Activated T-cell treated with anti-CD3 and anti-CD28 coated beads for 1 hour (primary cell): Measurements from ENCODE around the gene CKAP2.
"Not testable (repeated sequence)": the region's sequence is repeated elsewhere in the genome, so short reads cannot be mapped to it uniquely, and the experiment has no call there.

Experiments
- DNase-seq: peaks from one replicate; pipeline ENCODE4 v3.0.0-alpha.2; 2020; ENCODE audit warnings: low read depth

The CKAP2 gene

DNA sequence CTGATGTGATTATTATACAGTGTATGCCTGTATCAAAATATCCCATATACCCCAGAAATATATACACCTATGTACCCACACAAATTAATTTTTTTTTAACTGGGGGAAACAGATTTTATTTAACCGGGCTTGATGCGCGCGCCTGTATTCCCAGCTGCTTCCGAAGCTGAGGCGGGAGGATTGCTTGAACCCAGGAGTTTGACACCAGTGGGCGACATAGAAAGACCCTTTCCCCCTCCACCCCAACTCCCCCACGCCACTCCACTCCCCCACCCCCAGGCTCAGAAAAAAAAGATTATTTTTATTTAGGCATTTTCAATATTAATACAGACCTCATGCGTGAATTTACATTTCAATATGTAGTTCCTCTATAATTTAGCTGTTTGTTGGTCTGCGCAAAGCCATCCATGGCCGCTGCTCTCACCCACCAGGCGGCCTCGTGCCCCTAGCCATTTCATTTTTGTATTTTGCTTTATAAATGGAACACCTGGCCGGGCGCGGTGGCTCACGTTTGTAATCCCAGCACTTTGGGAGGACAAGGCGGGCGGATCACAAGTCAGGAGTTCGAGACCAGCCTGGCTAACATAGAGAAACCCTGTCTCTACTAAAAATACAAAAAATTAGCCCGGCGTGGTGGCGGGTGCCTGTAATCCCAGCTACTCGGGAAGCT, 4.0 kb upstream of the CKAP2 start:
- no peak for DNase-seq

GRCh38 chr13:52452470-52452869, 2.8 kb upstream of the CKAP2 start:
- no peak for DNase-seq

DNA sequence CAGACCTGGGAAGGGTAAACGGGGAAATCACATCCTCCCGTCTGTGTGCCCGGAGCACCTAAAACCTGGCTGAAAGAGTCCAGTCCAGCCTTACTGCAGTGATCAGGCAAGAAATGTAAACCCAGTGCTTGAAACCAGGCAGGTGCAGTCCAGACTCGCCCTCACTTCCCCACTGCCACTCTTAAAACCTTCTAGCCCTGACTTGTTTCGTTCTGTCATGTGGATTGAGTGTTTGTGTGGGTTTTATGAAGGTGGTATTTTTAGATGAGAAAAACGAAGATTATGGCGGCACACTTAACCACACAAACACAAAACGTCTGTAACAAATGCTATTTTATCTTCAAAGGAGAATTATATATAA, 839 bp upstream of the CKAP2 start:
- DNase-seq, result no peak

GRCh38 chr13:52455677-52456041, 381 bp downstream of the CKAP2 start:
- DNase-seq, result peak; percentile 72

DNA sequence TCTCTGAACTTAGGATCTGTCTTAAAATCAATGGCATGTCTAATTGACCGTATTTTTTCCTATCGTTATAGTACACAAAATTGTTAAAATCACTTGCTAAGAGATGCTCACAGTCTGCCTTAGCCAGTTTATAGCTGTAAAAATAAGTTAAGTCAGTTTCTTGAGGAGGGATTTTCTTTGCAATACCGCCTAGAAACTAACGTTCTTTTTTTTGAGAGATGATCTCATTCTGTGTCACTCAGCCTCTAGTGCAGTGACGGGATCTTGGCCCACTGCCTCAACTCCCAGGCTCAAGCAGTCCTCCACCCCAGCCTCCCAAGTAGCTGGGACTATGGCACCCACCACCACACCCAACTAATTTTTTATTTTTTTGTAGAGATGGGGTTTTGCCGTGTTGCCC, 4.4 kb downstream of the CKAP2 start:
- no peak for DNase-seq

DNA sequence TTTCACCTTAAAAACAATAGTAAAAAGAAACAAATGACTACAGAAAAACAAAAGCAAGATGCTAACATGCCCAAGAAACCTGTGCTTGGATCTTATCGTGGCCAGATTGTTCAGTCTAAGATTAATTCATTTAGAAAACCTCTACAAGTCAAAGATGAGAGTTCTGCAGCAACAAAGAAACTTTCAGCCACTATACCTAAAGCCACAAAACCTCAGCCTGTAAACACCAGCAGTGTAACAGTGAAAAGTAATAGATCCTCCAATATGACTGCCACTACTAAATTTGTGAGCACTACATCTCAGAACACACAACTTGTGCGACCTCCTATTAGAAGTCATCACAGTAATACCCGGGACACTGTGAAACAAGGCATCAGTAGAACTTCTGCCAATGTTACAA, 6.0 kb downstream of the CKAP2 start:
- no peak for DNase-seq

DNA sequence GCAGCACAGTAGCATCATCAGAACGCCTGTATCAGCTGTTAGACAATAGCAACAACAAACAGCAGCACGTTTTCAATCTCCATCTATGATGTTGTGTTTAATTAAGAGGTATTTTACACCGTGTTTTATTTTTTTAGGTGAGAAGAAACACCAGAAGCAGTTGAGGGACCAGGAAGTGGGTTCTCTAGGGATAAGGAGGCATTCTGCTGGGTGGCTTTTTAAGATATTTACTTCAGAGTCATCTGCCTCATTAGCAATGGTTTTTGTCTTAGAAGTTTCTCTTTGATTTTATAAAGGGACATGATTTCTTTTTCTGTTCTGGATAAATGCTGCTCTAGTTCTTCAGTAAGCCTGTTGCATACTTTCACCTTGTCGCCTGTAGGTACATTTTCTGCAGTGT, 8.2 kb downstream of the CKAP2 start:
- DNase-seq, result no peak

DNA sequence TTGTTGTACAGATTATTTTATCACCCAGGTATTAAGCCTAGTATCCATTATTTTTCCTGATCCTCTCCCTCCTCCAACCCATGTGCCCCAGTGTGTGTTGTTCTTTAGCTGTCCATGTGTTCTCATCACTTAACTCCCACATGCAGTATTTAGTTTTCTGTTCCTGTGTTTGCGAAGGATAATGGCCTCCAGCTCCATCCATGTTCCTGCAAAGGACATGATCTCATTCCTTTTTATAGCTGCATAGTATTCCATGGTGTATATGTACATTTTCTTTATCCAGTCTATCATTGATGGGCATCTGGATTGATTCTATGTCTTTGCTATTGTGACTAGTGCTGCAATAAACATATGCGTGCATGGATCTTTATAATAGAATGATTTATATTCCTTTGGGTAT, 13.2 kb downstream of the CKAP2 start:
- not testable (repeated sequence) for DNase-seq

- not testable (repeated sequence) for DNase-seq
Observed at GRCh38 chr13:52480677-52481428, 25.6 kb downstream of the CKAP2 start.

GRCh38 chr13:52487078-52487477, 31.8 kb downstream of the CKAP2 start:
- not testable (repeated sequence) for DNase-seq

DNA sequence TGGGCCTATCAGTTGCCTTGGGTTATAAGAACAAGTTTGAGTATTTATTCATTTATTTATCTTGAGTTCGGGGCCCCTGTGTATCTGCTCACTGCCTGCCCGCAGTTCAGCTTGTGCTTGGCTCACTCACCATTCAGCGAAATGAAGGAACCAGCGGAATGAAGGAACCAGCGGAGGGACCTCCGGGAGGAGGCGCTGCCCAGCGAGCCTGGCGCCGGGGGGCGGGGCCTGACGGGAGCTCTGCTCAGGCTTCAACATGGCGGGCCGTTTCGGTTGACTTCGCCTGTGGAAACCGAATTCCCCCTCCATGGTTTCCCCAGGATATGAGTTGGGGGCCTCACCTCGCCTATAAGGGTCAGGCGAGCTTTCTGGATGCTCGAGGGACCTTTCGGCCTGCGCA, 33.5 kb downstream of the CKAP2 start:
- DNase-seq, result not testable (repeated sequence)

- DNase-seq, result not testable (repeated sequence)
Observed at GRCh38 chr13:52491015-52491414, 35.7 kb downstream of the CKAP2 start.

DNA sequence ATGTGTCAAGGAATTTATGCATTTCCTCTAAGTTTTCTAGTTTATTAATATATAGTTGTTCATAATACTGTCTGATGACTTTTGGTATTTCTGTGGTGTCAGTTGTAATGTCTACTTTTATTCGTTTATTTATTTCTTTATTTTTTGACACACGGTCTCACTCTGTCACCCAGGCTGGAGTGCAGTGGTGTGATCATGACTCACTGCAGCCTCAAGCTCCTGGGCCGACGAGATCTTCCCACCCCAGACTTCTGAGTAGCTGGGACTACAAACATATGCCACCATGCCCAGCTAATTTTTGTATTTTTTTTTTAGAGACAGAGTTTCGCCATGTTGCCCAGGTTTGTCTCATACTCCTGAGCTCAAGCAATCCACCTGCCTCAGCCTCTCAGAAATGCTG, 39.0 kb downstream of the CKAP2 start:
- DNase-seq, result not testable (repeated sequence)

- not testable (repeated sequence) for DNase-seq
Observed at GRCh38 chr13:52497979-52498378, 42.7 kb downstream of the CKAP2 start.

DNA sequence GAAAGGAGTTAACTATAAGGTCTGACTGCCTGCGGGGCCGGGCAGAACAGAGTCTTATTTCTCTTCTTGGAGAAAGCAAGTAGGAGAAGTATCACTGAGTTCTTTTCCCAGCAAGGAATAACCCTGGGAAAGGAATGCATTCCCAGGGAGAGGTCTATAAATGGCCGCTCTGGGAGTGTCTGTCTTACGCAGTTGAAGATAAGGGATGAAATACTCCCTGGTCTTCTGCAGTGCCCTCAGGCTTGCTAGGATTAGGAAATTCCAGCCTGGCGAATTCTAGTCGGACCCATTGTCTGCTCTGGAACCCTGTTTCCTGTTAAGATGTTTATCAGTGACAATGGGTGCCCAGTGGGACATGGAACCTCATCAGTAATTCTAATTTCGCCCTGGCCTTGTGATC, 47.0 kb downstream of the CKAP2 start:
- DNase-seq, result not testable (repeated sequence)

- DNase-seq, result not testable (repeated sequence)
Observed at GRCh38 chr13:52505843-52506242, 50.6 kb downstream of the CKAP2 start.

DNA sequence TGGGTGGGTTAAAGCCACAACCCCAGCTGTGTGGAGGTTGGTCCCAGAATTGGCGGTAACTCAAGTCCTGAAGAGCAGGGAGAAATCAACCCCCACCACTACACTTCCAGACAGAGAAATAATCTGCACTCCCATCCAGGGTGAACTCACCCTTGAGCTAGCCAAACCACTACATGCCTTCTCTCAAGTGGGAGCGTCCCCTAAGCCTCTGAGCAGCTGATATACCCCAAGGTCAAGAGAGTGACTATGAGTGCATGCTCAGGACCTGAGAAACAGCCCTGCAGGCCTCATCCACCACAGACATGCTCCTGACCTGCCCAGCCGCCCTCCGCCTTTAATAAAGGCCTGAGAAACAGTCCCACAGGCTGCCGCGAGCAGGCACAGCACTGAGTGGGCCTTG, 54.3 kb downstream of the CKAP2 start:
- DNase-seq, result not testable (repeated sequence)

DNA sequence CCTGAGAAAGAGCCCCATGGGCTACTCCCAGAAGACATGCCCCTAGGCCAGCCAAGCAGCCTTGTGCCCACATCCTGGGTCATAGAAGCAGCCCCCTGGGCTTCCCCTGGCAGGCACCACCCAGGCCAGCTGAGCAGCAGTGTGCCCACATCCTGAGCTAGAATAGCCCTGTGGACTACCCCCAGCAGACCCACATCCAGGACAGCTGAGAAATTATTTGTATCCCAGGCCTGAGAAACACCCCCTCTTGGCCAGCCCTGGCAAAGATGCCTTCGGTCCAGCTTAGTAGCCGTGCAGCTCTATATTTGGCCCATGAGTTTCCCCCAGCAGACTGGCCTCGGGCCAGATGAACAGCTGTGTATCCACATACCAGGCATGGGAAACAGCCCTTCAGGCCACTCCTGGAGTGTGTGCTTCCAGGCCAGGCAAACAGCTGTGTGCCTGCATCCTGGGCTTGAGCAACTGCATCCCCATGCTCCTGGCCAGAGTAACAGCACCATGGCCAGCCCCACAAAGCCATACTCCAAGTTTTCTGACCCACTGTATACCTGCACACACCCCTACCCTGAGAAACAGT, 55.0 kb downstream of the CKAP2 start:
- DNase-seq, result not testable (repeated sequence)

DNA sequence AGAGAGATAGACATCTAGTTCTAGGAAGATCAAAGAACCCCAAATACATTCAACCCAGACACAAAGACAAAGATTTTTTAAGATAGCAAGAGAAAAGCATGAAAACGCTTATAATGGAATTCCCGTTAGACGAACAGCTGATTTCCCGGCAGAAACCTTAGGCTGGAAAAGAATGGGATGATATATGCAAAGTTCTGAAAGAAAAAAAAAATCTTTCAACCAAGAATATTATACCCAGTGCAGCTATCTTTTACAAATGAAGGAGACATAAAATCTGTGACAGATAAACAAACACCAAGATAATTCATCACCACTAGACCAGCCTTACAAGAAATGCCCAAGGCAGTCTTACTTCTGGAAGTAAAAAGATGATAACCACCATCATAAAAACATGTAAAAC, 56.3 kb downstream of the CKAP2 start:
- DNase-seq, result not testable (repeated sequence)

GRCh38 chr13:52513957-52514596, 58.8 kb downstream of the CKAP2 start:
- not testable (repeated sequence) for DNase-seq

DNA sequence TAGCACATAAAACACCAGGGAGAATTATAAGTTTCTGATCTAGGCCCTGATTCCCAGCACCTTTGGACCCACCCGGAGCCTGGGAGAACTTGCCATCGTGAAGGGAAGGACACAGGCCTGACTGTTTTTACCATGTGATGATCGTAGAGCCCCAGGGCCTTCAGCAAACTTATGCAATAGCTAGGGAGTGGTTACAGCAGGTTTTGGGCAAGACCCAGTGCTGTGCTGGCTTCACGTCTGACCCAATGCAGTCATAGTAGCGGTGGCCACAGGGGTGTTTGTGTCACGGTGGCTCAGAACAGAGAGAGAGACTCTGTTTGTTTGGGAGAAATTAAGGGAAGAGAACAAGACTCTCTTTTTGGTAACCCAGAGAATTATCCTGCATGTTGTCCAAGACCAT, 68.0 kb downstream of the CKAP2 start:
- not testable (repeated sequence) for DNase-seq
